GM19043 (cell line): ENCODE data around the gene RAPGEF6.
A peak's percentile ranks its signal among the peaks of the same experiment; 100 is the strongest.
"Not testable (repeated sequence)": the region's sequence is repeated elsewhere in the genome, so short reads cannot be mapped to it uniquely, and the experiment has no call there.

Experiments
- ATAC-seq: cut with Tn5 transposase; IDR thresholded peaks from one replicate; pipeline ENCODE4 v1.9.1; 2021; ENCODE audit warnings: low read depth; ENCODE audit not compliant: unreplicated experiment

The RAPGEF6 gene

GRCh38 chr5:131511934-131512333, 123.1 kb downstream of the RAPGEF6 start:
- no peak for ATAC-seq

GRCh38 chr5:131509801-131510200, 125.2 kb downstream of the RAPGEF6 start:
- no peak for ATAC-seq

GRCh38 chr5:131505237-131505908, 129.7 kb downstream of the RAPGEF6 start:
- no peak for ATAC-seq

- peak; percentile 96 for ATAC-seq
Observed at GRCh38 chr5:131496400-131496713, 138.7 kb downstream of the RAPGEF6 start.

- no peak for ATAC-seq
Observed at GRCh38 chr5:131495536-131496399, 139.3 kb downstream of the RAPGEF6 start.

- no peak for ATAC-seq
Observed at GRCh38 chr5:131491749-131492148, 143.3 kb downstream of the RAPGEF6 start.

- peak; percentile 92 for ATAC-seq
Observed at GRCh38 chr5:131488463-131488862, 146.6 kb downstream of the RAPGEF6 start.

GRCh38 chr5:131487371-131487770, 147.7 kb downstream of the RAPGEF6 start:
- ATAC-seq: not testable (repeated sequence)

- ATAC-seq: no peak
Observed at GRCh38 chr5:131482617-131483016, 152.4 kb downstream of the RAPGEF6 start.

GRCh38 chr5:131481569-131481968, 153.5 kb downstream of the RAPGEF6 start:
- no peak for ATAC-seq

- ATAC-seq: no peak
Observed at GRCh38 chr5:131475541-131475941, 159.5 kb downstream of the RAPGEF6 start.

GRCh38 chr5:131473731-131474130, 161.3 kb downstream of the RAPGEF6 start:
- no peak for ATAC-seq

- no peak for ATAC-seq
Observed at GRCh38 chr5:131466171-131466766, 168.8 kb downstream of the RAPGEF6 start.

GRCh38 chr5:131463656-131464055, 171.4 kb downstream of the RAPGEF6 start:
- no peak for ATAC-seq

GRCh38 chr5:131462454-131462853, 172.6 kb downstream of the RAPGEF6 start:
- ATAC-seq: no peak

- no peak for ATAC-seq
Observed at GRCh38 chr5:131461742-131462141, 173.3 kb downstream of the RAPGEF6 start.

GRCh38 chr5:131460867-131461572, 174.0 kb downstream of the RAPGEF6 start:
- no peak for ATAC-seq

- no peak for ATAC-seq
Observed at GRCh38 chr5:131460133-131460532, 174.9 kb downstream of the RAPGEF6 start.

- ATAC-seq: no peak
Observed at GRCh38 chr5:131459216-131459615, 175.8 kb downstream of the RAPGEF6 start.

GRCh38 chr5:131457193-131457592, 177.8 kb downstream of the RAPGEF6 start:
- ATAC-seq: no peak

- no peak for ATAC-seq
Observed at GRCh38 chr5:131450941-131451340, 184.1 kb downstream of the RAPGEF6 start.
